ENCODE results near the gene DTX3. TPM values are rescaled to one million over a fixed set of nuclear protein-coding genes. Genes with fewer than 3 reads are reported as not detected.
"Not testable (repeated sequence)": the region's sequence is repeated elsewhere in the genome, so short reads cannot be mapped to it uniquely, and the experiment has no call there.

DTX3 gene
- total and polyA plus RNA-seq, 7 donors = 1.2 to 68.4 (median 42.9) TPM

GRCh38 chr12:57630891-57631433 lies 26.3 kb downstream of the DTX3 start:
- TF ChIP-seq POLR2AphosphoS5 (IDR thresholded peaks at IDR 0.05) (no peak), POLR2A (IDR thresholded peaks at IDR 0.05) (no peak), EP300 (IDR thresholded peaks at IDR 0.05) (no peak), CTCF (IDR thresholded peaks at IDR 0.05) (no peak)
- no peak overlapping the region for H3K27ac ChIP-seq
- peaks cover 10 to 75% (median 28%) of the 10 kb centered on the region in 3 donors for H3K27me3 ChIP-seq
- WGBS, 2 donors = 44 to 50% methylated on average over 6 of the region's 6 CpGs
- no peak overlapping the region for H3K4me3 ChIP-seq
- intact Hi-C loops (cut with DNase I) = no loop called here
- H3K4me1 ChIP-seq = peaks cover 0 to 28% (median 24%) of the 10 kb centered on the region in 4 donors
- H3K36me3 ChIP-seq = peaks cover 0 to 9% (median 2%) of the 10 kb centered on the region in 4 donors
- DNase-seq = peak; percentile 52
- no peaks in the 10 kb centered on the region for H3K9me3 ChIP-seq

GRCh38 chr12:57631566-57632072 lies 27.0 kb downstream of the DTX3 start:
- H3K4me3 ChIP-seq = peak overlapping the region in 3 of 4 donors; percentile 47 to 60 (median 54)
- TF ChIP-seq CTCF (IDR thresholded peaks at IDR 0.05) = no peak
- no peak for TF ChIP-seq POLR2A (IDR thresholded peaks at IDR 0.05)
- no peak for TF ChIP-seq POLR2AphosphoS5 (IDR thresholded peaks at IDR 0.05)
- TF ChIP-seq EP300 (IDR thresholded peaks at IDR 0.05) = no peak
- no peaks in the 10 kb centered on the region for H3K9me3 ChIP-seq
- DNase-seq = peak; percentile 53
- peaks cover 0 to 28% (median 24%) of the 10 kb centered on the region in 4 donors for H3K4me1 ChIP-seq
- intact Hi-C loops (cut with DNase I) = no loop called here
- peak overlapping the region in 1 of 4 donors; percentile 15 for H3K27ac ChIP-seq
- 9 to 15% methylated on average over 26 of the region's 26 CpGs for WGBS, 2 donors
- peaks cover 10 to 76% (median 28%) of the 10 kb centered on the region in 3 donors for H3K27me3 ChIP-seq
- peaks cover 0 to 3% (median 0%) of the 10 kb centered on the region in 4 donors for H3K36me3 ChIP-seq

DNA sequence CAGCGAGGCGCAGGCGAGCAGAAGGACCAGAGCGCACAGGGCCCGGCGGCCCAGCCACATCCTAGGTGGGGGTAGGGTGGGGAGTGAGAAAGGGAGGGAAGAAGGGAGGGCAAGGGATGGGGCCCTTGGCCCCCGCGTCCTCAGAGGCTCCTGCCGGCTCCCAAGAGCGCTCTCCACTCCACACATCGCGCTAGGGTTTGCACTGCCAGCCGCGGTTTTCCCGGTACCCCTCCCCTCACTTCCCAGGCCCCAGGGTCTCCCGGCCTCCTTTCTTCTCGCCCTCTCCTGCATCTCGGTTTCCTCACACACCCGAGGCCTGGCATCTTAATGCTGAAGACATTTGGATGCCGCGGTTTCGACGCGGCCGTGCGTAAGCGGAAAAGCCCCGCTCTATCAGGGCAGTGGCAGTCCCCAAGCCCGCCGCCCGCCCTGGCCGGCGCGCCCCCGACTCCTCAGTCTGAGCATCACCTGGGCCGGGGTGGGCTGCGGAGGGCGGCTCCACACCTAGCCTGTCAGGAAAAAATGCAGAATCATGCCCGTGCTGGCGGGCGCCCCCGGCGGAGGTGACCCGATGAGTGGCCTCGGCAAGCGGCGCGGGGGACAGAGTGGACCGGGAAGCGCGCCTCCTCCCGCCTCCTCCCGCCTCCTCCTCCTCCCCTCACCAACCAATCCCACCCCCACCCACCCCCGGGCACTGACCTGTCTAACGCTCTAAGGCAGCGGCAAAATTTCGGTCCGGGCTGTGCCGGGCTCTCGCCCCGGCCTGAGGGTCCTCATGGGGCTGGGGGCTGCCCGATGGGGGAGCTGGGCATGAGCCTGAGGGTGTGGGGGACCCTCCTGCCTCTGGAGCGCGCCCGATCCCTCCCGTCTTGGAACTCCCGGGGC lies 27.7 kb downstream of the DTX3 start:
- Histone ChIP-seq H3K9me3 (no peaks in the 10 kb centered on the region), H3K27me3 (peaks cover 10 to 72% (median 28%) of the 10 kb centered on the region in 3 donors), H3K36me3 (no peaks in the 10 kb centered on the region), H3K4me3 (peak overlapping the region; percentile 25 to 60 (median 50)), H3K27ac (peak overlapping the region; percentile 12 to 48 (median 30)), H3K4me1 (peaks cover 0 to 27% (median 22%) of the 10 kb centered on the region in 4 donors)
- 2 to 5% methylated on average over 67 of the region's 67 CpGs for WGBS, 2 donors
- TF ChIP-seq POLR2AphosphoS5 (IDR thresholded peaks at IDR 0.05) (no peak), CTCF (IDR thresholded peaks at IDR 0.05) (no peak), EP300 (IDR thresholded peaks at IDR 0.05) (no peak), POLR2A (IDR thresholded peaks at IDR 0.05) (no peak)
- intact Hi-C loops (cut with DNase I) = no loop called here
- DNase-seq = peak; percentile 67

- Histone ChIP-seq H3K27ac (peak within 1 kb of the TSS; percentile 12 to 48 (median 30)), H3K9me3 (no peaks in the 10 kb centered on the region), H3K27me3 (peaks cover 10 to 63% (median 22%) of the 10 kb centered on the region in 3 donors), H3K4me3 (peak within 1 kb of the TSS; percentile 25 to 60 (median 50)), H3K36me3 (no peaks in the 10 kb centered on the region), H3K4me1 (peaks cover 0 to 20% (median 17%) of the 10 kb centered on the region in 4 donors)
- intact Hi-C loops (cut with DNase I) = no loop called here
- peak; percentile 80 to 95 (median 86) for TF ChIP-seq CTCF (IDR thresholded peaks at IDR 0.05)
- no peak for TF ChIP-seq POLR2A (IDR thresholded peaks at IDR 0.05)
- TF ChIP-seq POLR2AphosphoS5 (IDR thresholded peaks at IDR 0.05) = peak in 2 of 4 donors; percentile 46 to 60
- DNase-seq = peak; percentile 75
- WGBS, 2 donors = 2% methylated on average over 58 of the region's 58 CpGs
Measured at GRCh38 chr12:57632958-57633840, 28.6 kb downstream of the DTX3 start, which contains the start of gene B4GALNT1. B4GALNT1 (minus strand) TSS chr12:57633201; CDS start chr12:57632132, 1,069 bp downstream.

DNA sequence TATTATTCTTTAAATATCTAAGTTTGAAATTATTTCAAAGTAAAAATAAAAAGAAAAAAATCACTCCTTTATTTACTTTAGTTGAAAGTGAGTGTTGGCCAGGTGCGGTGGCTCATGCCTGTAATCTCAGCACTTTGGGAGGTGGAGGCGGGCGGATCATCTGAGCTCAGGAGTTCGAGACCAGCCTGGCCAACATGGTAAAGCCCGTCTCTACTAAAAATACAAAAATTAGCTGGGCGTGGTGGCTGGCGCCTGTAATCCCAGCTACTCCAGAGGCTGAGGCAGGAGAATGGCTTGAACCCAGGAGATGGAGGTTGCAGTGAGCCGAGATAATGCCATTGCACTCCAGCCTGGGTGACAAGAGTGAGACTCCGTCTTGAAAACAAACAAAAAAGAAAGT lies 32.1 kb downstream of the DTX3 start:
- peaks cover 0 to 18% (median 15%) of the 10 kb centered on the region in 4 donors for H3K4me1 ChIP-seq
- H3K27ac ChIP-seq; H3K4me3 ChIP-seq; H3K9me3 ChIP-seq; H3K36me3 ChIP-seq; intact Hi-C loops (cut with DNase I); DNase-seq: not testable (repeated sequence)
- 68 to 87% methylated on average over 9 of the region's 9 CpGs for WGBS, 2 donors
- peaks cover 7 to 62% (median 17%) of the 10 kb centered on the region in 3 donors for H3K27me3 ChIP-seq

All from sigmoid colon (tissue), 7 donors.